ENCODE measurements around the gene SMYD2. TPM values are rescaled to one million over a fixed set of nuclear protein-coding genes. Genes with fewer than 3 reads are reported as not detected.

Gene SMYD2
- total RNA-seq, 4 donors from 2014 or later, result 25.3 to 30.7 (median 27.8) TPM

- Histone ChIP-seq H3K36me3 (no peaks in the 10 kb centered on the region), H3K27ac (no peak overlapping the region), H3K4me1 (no peaks in the 10 kb centered on the region), H3K4me3 (no peak overlapping the region), H3K9me3 (no peaks in the 10 kb centered on the region), H3K27me3 (no peaks in the 10 kb centered on the region)
- no peak for TF ChIP-seq POLR2AphosphoS5 (IDR thresholded peaks at IDR 0.05)
- TF ChIP-seq, protein P1, sequence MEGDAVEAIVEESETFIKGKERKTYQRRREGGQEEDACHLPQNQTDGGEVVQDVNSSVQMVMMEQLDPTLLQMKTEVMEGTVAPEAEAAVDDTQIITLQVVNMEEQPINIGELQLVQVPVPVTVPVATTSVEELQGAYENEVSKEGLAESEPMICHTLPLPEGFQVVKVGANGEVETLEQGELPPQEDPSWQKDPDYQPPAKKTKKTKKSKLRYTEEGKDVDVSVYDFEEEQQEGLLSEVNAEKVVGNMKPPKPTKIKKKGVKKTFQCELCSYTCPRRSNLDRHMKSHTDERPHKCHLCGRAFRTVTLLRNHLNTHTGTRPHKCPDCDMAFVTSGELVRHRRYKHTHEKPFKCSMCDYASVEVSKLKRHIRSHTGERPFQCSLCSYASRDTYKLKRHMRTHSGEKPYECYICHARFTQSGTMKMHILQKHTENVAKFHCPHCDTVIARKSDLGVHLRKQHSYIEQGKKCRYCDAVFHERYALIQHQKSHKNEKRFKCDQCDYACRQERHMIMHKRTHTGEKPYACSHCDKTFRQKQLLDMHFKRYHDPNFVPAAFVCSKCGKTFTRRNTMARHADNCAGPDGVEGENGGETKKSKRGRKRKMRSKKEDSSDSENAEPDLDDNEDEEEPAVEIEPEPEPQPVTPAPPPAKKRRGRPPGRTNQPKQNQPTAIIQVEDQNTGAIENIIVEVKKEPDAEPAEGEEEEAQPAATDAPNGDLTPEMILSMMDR (IDR thresholded peaks at IDR 0.05), result no peak
- TF ChIP-seq EP300 (IDR thresholded peaks at IDR 0.05), result no peak
- TF ChIP-seq POLR2A (IDR thresholded peaks at IDR 0.05), result no peak
- no peak for DNase-seq (ENCODE audit: low spot score in 2 of 2)
- 75% methylated on average over 9 of the region's 9 CpGs for WGBS
These were observed 16.1 kb downstream of the SMYD2 start for GRCh38 chr1:214296860-214297745.

DNA sequence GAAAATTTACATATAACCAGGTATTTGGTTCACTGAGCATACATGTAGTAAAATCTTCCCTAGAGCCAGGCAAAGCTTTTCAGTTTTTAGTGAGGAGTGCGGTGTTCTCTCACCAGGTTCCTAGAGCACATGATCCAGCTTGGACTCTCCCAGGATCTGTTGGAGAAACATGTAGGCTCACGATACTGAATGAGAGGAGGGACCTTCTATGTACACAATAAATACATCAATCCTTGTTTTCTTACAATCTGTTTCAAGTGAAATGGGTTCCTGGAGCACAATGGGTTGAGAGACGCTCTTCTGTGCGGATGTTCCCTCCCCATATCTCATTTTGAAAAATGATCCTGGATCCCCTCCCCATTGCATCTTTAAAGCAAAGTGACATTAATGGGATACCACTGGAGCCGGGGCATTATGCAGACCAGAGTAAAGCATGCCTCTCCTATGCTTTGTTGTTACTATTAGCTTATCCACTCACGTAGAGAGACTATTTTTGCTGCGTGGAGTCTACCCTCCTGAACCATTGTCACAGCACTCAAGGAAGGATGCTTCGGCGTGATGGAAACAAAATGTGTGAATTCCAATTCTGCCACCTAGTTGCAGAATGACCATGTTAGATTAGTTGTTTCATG lies 19.3 kb downstream of the SMYD2 start:
- H3K4me3 ChIP-seq, result no peak overlapping the region
- TF ChIP-seq POLR2AphosphoS5 (IDR thresholded peaks at IDR 0.05) (no peak), POLR2A (IDR thresholded peaks at IDR 0.05) (no peak), EP300 (IDR thresholded peaks at IDR 0.05) (no peak)
- TF ChIP-seq, protein P1 (IDR thresholded peaks at IDR 0.05), result no peak

GRCh38 chr1:214301526-214301925 lies 20.6 kb downstream of the SMYD2 start:
- DNase-seq (ENCODE audit: low spot score in 2 of 2), result no peak
- no peak for TF ChIP-seq POLR2AphosphoS5 (IDR thresholded peaks at IDR 0.05)
- TF ChIP-seq, protein P1 (IDR thresholded peaks at IDR 0.05), result no peak
- TF ChIP-seq POLR2A (IDR thresholded peaks at IDR 0.05), result no peak
- no peak for TF ChIP-seq EP300 (IDR thresholded peaks at IDR 0.05)
- Histone ChIP-seq H3K9me3 (no peaks in the 10 kb centered on the region), H3K4me3 (no peak overlapping the region), H3K36me3 (no peaks in the 10 kb centered on the region), H3K27ac (no peak overlapping the region), H3K4me1 (peaks cover 4% of the 10 kb centered on the region), H3K27me3 (no peaks in the 10 kb centered on the region)

More for the DNA sequence above, 19.3 kb downstream of the SMYD2 start:
- Histone ChIP-seq H3K27me3 (no peaks in the 10 kb centered on the region), H3K9me3 (no peaks in the 10 kb centered on the region), H3K4me1 (peaks cover 4% of the 10 kb centered on the region), H3K36me3 (no peaks in the 10 kb centered on the region), H3K27ac (no peak overlapping the region)
- 94% methylated on average over 9 of the region's 9 CpGs for WGBS
- DNase-seq (ENCODE audit: low spot score in 2 of 2), result no peak

GRCh38 chr1:214303141-214303930 lies 22.4 kb downstream of the SMYD2 start:
- TF ChIP-seq POLR2AphosphoS5 (IDR thresholded peaks at IDR 0.05) (no peak), POLR2A (IDR thresholded peaks at IDR 0.05) (no peak), EP300 (IDR thresholded peaks at IDR 0.05) (no peak)
- TF ChIP-seq, protein P1 (IDR thresholded peaks at IDR 0.05), result no peak
- H3K36me3 ChIP-seq, result no peaks in the 10 kb centered on the region
- peaks cover 4% of the 10 kb centered on the region for H3K4me1 ChIP-seq
- no peaks in the 10 kb centered on the region for H3K9me3 ChIP-seq
- WGBS, result 71% methylated on average over 24 of the region's 25 CpGs
- DNase-seq (ENCODE audit: low spot score in 2 of 2), result no peak
- no peaks in the 10 kb centered on the region for H3K27me3 ChIP-seq
- H3K27ac ChIP-seq, result no peak overlapping the region
- H3K4me3 ChIP-seq, result peak overlapping the region; percentile 14
